H9 (cell line): ENCODE data around the gene SLC11A1. TPM values are rescaled to one million over a fixed set of nuclear protein-coding genes. Genes with fewer than 3 reads are reported as not detected.

Experiments
- DNase-seq: peaks from one replicate; pipeline ENCODE4 v3.0.0-alpha.2; 2017
- H2AFZ ChIP-seq: one replicate; pipeline ENCODE4 v1.6.1; 2013; ENCODE audit warnings: mild to moderate bottlenecking, low read length, control low read depth, moderate library complexity
- H2AK5ac ChIP-seq: 2 replicates; pipeline ENCODE4 v1.6.1; 2013; ENCODE audit warnings: low read length, control low read depth, mixed read lengths; ENCODE audit not compliant: insufficient read length
- H2BK120ac ChIP-seq: one replicate; pipeline ENCODE4 v1.6.1; 2013; ENCODE audit warnings: low read depth, mild to moderate bottlenecking, low read length, control low read depth, inconsistent platforms; ENCODE audit not compliant: poor library complexity, severe bottlenecking
- H2BK12ac ChIP-seq: 2 replicates; pipeline ENCODE4 v1.6.1; 2013; ENCODE audit warnings: low read length, control low read depth, mixed read lengths, low read depth; ENCODE audit not compliant: insufficient read length
- H2BK15ac ChIP-seq: 2 replicates; pipeline ENCODE4 v1.6.1; 2013; ENCODE audit warnings: low read depth, low read length, control low read depth
- H2BK20ac ChIP-seq: one replicate; pipeline ENCODE4 v1.6.1; 2013; ENCODE audit warnings: low read depth, mild to moderate bottlenecking, low read length, control low read depth, inconsistent platforms; ENCODE audit not compliant: poor library complexity, severe bottlenecking
- H2BK5ac ChIP-seq: 2 replicates; pipeline ENCODE4 v1.6.1; 2013; ENCODE audit warnings: low read length, control low read depth, mixed read lengths; ENCODE audit not compliant: insufficient read length
- H3K14ac ChIP-seq: 2 replicates; pipeline ENCODE4 v1.6.1; 2013; ENCODE audit warnings: low read length, control low read depth; ENCODE audit not compliant: insufficient read depth
- H3K18ac ChIP-seq: 2 replicates; pipeline ENCODE4 v1.6.1; 2013; ENCODE audit warnings: low read depth, mild to moderate bottlenecking, mixed read lengths, low read length, control low read depth; ENCODE audit not compliant: insufficient read length
- H3K23ac ChIP-seq: 2 replicates; pipeline ENCODE4 v1.6.1; 2013; ENCODE audit warnings: low read length, control low read depth, mixed read lengths, low read depth; ENCODE audit not compliant: insufficient read length
- H3K23me2 ChIP-seq: 2 replicates; pipeline ENCODE4 v1.6.1; 2013; ENCODE audit warnings: low read depth, mild to moderate bottlenecking, mixed read lengths, low read length, control low read depth; ENCODE audit not compliant: insufficient read length, poor library complexity, severe bottlenecking
- H3K27ac ChIP-seq: 2 replicates; pipeline ENCODE4 v1.5.1; 2013; ENCODE audit warnings: low read length, control low read depth, mixed read lengths, low read depth; ENCODE audit not compliant: insufficient read length
- H3K27me3 ChIP-seq: 2 replicates; pipeline ENCODE4 v1.6.1; 2013; ENCODE audit warnings: low read length, control low read depth, inconsistent platforms; ENCODE audit not compliant: insufficient read depth
- H3K4ac ChIP-seq: 2 replicates; pipeline ENCODE4 v1.6.1; 2013; ENCODE audit warnings: low read depth, mild to moderate bottlenecking, control low read depth, inconsistent platforms, low read length, moderate library complexity
- H3K4me1 ChIP-seq: 2 replicates; pipeline ENCODE4 v1.6.1; 2013; ENCODE audit warnings: low read length, control low read depth, inconsistent platforms; ENCODE audit not compliant: insufficient read depth
- H3K4me2 ChIP-seq: 2 replicates; pipeline ENCODE4 v1.6.1; 2013; ENCODE audit warnings: low read length, control low read depth, mixed read lengths; ENCODE audit not compliant: insufficient read length, insufficient read depth
- H3K56ac ChIP-seq: 2 replicates; pipeline ENCODE4 v1.6.1; 2013; ENCODE audit warnings: low read depth, mild to moderate bottlenecking, mixed read lengths, low read length, control low read depth; ENCODE audit not compliant: insufficient read length
- H3K79me1 ChIP-seq: 2 replicates; pipeline ENCODE4 v1.6.1; 2013; ENCODE audit warnings: low read depth, mild to moderate bottlenecking, moderate library complexity, low read length, control low read depth, inconsistent platforms; ENCODE audit not compliant: insufficient read depth, poor library complexity, severe bottlenecking
- H3K79me2 ChIP-seq: 2 replicates; pipeline ENCODE4 v1.6.1; 2013; ENCODE audit warnings: low read length, control low read depth, inconsistent platforms; ENCODE audit not compliant: insufficient read depth
- H3K9ac ChIP-seq: 2 replicates; pipeline ENCODE4 v1.6.1; 2013; ENCODE audit warnings: low read length, control low read depth, mixed read lengths; ENCODE audit not compliant: insufficient read length; ENCODE audit errors: extremely low read depth
- H3K9me3 ChIP-seq: one replicate; pipeline ENCODE4 v1.6.1; 2013; ENCODE audit warnings: low read depth, low read length, inconsistent platforms; ENCODE audit not compliant: control insufficient read depth
- H3T11ph ChIP-seq: one replicate; pipeline ENCODE4 v1.6.1; 2013; ENCODE audit warnings: mild to moderate bottlenecking, low read length, control low read depth, inconsistent platforms
- H4K20me1 ChIP-seq: one replicate; pipeline ENCODE4 v1.6.1; 2013; ENCODE audit not compliant: control insufficient read depth, insufficient read length, insufficient read depth
- H4K5ac ChIP-seq: 2 replicates; pipeline ENCODE4 v1.6.1; 2013; ENCODE audit warnings: low read depth, mild to moderate bottlenecking, mixed read lengths, low read length, control low read depth; ENCODE audit not compliant: insufficient read length
- H4K8ac ChIP-seq: replicated peaks from 2 replicates; pipeline ENCODE4 v1.6.1; 2013; ENCODE audit warnings: low read length, control low read depth, mixed read lengths, low read depth; ENCODE audit not compliant: insufficient read length
- H4K91ac ChIP-seq: 2 replicates; pipeline ENCODE4 v1.6.1; 2013; ENCODE audit warnings: low read depth, mild to moderate bottlenecking, moderate library complexity, mixed read lengths, low read length, control low read depth; ENCODE audit not compliant: insufficient read length
- H3K27ac Mint-ChIP-seq, 3 experiments: 2 replicates in 2 of 3; 3 replicates in 1 of 3; pipeline ENCODE4 v1.8.0; 2020 to 2021; ENCODE audit warnings: mixed read lengths in 3 of 3, mild to moderate bottlenecking in 1 of 3, moderate library complexity in 1 of 3
- H3K27me3 Mint-ChIP-seq: 2 replicates; pipeline ENCODE4 v1.8.0; 2021; ENCODE audit warnings: low read depth, mild to moderate bottlenecking, moderate library complexity, mixed read lengths
- H3K36me3 Mint-ChIP-seq, 3 experiments: 2 replicates in 2 of 3; 3 replicates in 1 of 3; pipeline ENCODE4 v1.8.0; 2020 to 2021; ENCODE audit warnings: low read depth in 3 of 3, mixed read lengths in 3 of 3; ENCODE audit not compliant: insufficient read depth in 1 of 3
- H3K4me1 Mint-ChIP-seq, 2 experiments: 2 replicates each; pipeline ENCODE4 v1.8.0; 2020; ENCODE audit warnings: mixed read lengths in 2 of 2
- H3K4me3 Mint-ChIP-seq, 2 experiments: 2 replicates in 1 of 2; 3 replicates in 1 of 2; pipeline ENCODE4 v1.8.0; 2020 to 2021; ENCODE audit warnings: mild to moderate bottlenecking in 2 of 2, mixed read lengths in 2 of 2, moderate library complexity in 1 of 2
- H3K9me3 Mint-ChIP-seq, 2 experiments: 2 replicates in 1 of 2; 3 replicates in 1 of 2; pipeline ENCODE4 v1.8.0; 2020; ENCODE audit warnings: mild to moderate bottlenecking in 2 of 2, mixed read lengths in 2 of 2, moderate library complexity in 1 of 2
- WGBS: extraction: QIAGEN DNeasy Blood & Tissue Kit; methylation state at CpG from one replicate; pipeline ENCODE4 v1.1.7; 2013; ENCODE audit warnings: missing lambda C conversion rate, low lambda C conversion rate, mixed read lengths; ENCODE audit not compliant: insufficient read length; ENCODE audit errors: extremely low coverage; 5-methylcytosine and 5-hydroxymethylcytosine counted together
- total RNA-seq: library from RNA; stranded (reverse); gene quantifications from 2 replicates; pipeline ENCODE4 v1.2.1, GENCODE V29; 2021
- TF ChIP-seq, protein P1 (sequence below): fragments of 200-600 bp; sonication (generic); conservative IDR thresholded peaks from 3 replicates; pipeline ENCODE4 v1.8.0; 2021; ENCODE audit warnings: antibody characterized with exemption, mild to moderate bottlenecking

The SLC11A1 gene
- total RNA-seq, 1 experiment from 2014 or later, result 0.11 TPM

DNA sequence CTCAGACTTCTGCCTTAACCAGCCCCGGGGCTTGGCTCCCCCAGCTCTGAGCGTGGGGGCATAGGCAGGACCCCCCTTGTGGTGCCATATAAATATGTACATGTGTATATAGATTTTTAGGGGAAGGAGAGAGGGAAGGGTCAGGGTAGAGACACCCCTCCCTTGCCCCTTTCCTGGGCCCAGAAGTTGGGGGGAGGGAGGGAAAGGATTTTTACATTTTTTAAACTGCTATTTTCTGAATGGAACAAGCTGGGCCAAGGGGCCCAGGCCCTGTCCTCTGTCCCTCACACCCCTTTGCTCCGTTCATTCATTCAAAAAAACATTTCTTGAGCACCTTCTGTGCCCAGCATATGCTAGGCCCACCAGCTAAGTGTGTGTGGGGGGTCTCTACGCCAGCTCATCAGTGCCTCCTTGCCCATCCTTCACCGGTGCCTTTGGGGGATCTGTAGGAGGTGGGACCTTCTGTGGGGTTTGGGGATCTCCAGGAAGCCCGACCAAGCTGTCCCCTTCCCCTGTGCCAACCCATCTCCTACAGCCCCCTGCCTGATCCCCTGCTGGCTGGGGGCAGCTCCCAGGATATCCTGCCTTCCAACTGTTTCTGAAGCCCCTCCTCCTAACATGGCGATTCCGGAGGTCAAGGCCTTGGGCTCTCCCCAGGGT lies 23.1 kb downstream of the SLC11A1 start:
- Histone ChIP-seq H2BK20ac (no peak overlapping the region), H3K27me3 (no peaks in the 10 kb centered on the region), H3K4me1 (peaks cover 4% of the 10 kb centered on the region; the same call in 1 of the 2 replicates), H4K91ac (no peak overlapping the region), H3K9ac (no peak overlapping the region), H3T11ph (no peak overlapping the region), H4K5ac (no peak overlapping the region), H3K23ac (no peak overlapping the region), H3K18ac (peak overlapping the region; percentile 9), H4K20me1 (no peaks in the 10 kb centered on the region), H3K56ac (no peak overlapping the region), H2AFZ (no peak overlapping the region), H4K8ac (no peak overlapping the region), H2BK5ac (no peak overlapping the region), H2BK120ac (no peak overlapping the region), H3K79me2 (no peaks in the 10 kb centered on the region), H3K79me1 (no peaks in the 10 kb centered on the region), H3K14ac (peak overlapping the region; percentile 44; the same call in 1 of the 2 replicates), H2AK5ac (no peak overlapping the region), H2BK15ac (no peak overlapping the region), H3K4ac (no peak overlapping the region), H3K23me2 (peaks cover 19% of the 10 kb centered on the region), H3K9me3 (no peaks in the 10 kb centered on the region), H3K4me2 (peak overlapping the region; percentile 49), H3K27ac (no peak overlapping the region), H2BK12ac (no peak overlapping the region)
- TF ChIP-seq, protein P1, sequence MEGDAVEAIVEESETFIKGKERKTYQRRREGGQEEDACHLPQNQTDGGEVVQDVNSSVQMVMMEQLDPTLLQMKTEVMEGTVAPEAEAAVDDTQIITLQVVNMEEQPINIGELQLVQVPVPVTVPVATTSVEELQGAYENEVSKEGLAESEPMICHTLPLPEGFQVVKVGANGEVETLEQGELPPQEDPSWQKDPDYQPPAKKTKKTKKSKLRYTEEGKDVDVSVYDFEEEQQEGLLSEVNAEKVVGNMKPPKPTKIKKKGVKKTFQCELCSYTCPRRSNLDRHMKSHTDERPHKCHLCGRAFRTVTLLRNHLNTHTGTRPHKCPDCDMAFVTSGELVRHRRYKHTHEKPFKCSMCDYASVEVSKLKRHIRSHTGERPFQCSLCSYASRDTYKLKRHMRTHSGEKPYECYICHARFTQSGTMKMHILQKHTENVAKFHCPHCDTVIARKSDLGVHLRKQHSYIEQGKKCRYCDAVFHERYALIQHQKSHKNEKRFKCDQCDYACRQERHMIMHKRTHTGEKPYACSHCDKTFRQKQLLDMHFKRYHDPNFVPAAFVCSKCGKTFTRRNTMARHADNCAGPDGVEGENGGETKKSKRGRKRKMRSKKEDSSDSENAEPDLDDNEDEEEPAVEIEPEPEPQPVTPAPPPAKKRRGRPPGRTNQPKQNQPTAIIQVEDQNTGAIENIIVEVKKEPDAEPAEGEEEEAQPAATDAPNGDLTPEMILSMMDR, result no peak
- H3K27me3 Mint-ChIP-seq, result no peaks in the 10 kb centered on the region
- no CpG with 5 or more reads among the region's 8 CpGs for WGBS
- no peak for DNase-seq
- peak overlapping the region; percentile 72 to 85 for H3K4me3 Mint-ChIP-seq
- H3K36me3 Mint-ChIP-seq, result peaks cover 4 to 25% (median 22%) of the 10 kb centered on the region in 3 experiments; a peak in 6 of 7 replicates
- no peaks in the 10 kb centered on the region for H3K9me3 Mint-ChIP-seq
- H3K4me1 Mint-ChIP-seq, result peaks cover 19 to 26% of the 10 kb centered on the region in 2 experiments
- peak overlapping the region; percentile 90 to 98 (median 91); a peak in 6 of 7 replicates for H3K27ac Mint-ChIP-seq
